ENCODE measurements around the gene SLC5A6.

SLC5A6 gene

GRCh38 chr2:27211943-27212625 is at the start of gene SLC5A6, which contains the start of gene ATRAID:
TSS of gene SLC5A6 (minus strand) at chr2:27212268. CDS start at chr2:27207650, 4,618 bp downstream.
TSS of gene ATRAID (plus strand) at chr2:27212041. CDS start at chr2:27212369, 328 bp downstream.
- peak; percentile 84 for DNase-seq

GRCh38 chr2:27261241-27261925 is 49.3 kb upstream of the SLC5A6 start:
- no peak for DNase-seq

- DNase-seq, result no peak
These were observed 46.0 kb upstream of the SLC5A6 start for GRCh38 chr2:27258051-27258450.

- no peak for DNase-seq
These were observed 44.9 kb upstream of the SLC5A6 start for GRCh38 chr2:27256855-27257454.

GRCh38 chr2:27255660-27256059 is 43.6 kb upstream of the SLC5A6 start:
- no peak for DNase-seq

GRCh38 chr2:27255187-27255586 is 43.1 kb upstream of the SLC5A6 start:
- no peak for DNase-seq

- DNase-seq, result no peak
These were observed 39.7 kb upstream of the SLC5A6 start for GRCh38 chr2:27251766-27252165.

GRCh38 chr2:27250652-27251379 is 38.7 kb upstream of the SLC5A6 start:
- DNase-seq, result no peak

- DNase-seq, result peak; percentile 27
These were observed 38.0 kb upstream of the SLC5A6 start for GRCh38 chr2:27249891-27250651.

- DNase-seq, result no peak
These were observed 37.3 kb upstream of the SLC5A6 start for GRCh38 chr2:27249159-27249890.

- DNase-seq, result no peak
These were observed 35.8 kb upstream of the SLC5A6 start for GRCh38 chr2:27247893-27248292.

- DNase-seq, result no peak
These were observed 33.6 kb upstream of the SLC5A6 start for GRCh38 chr2:27245626-27246025.

GRCh38 chr2:27245116-27245515 is 33.0 kb upstream of the SLC5A6 start:
- DNase-seq, result no peak

- DNase-seq, result no peak
These were observed 31.5 kb upstream of the SLC5A6 start for GRCh38 chr2:27243391-27244130.

- no peak for DNase-seq
These were observed 30.5 kb upstream of the SLC5A6 start for GRCh38 chr2:27242614-27242951.

GRCh38 chr2:27241761-27242613 is 29.9 kb upstream of the SLC5A6 start:
- DNase-seq, result no peak

GRCh38 chr2:27240406-27240805 is 28.3 kb upstream of the SLC5A6 start:
- no peak for DNase-seq

- no peak for DNase-seq
These were observed 26.9 kb upstream of the SLC5A6 start for GRCh38 chr2:27238976-27239375.

- DNase-seq, result no peak
These were observed 25.4 kb upstream of the SLC5A6 start for GRCh38 chr2:27237341-27237945.

- no peak for DNase-seq
These were observed 24.6 kb upstream of the SLC5A6 start for GRCh38 chr2:27236626-27237025.

All from activated CD4-positive, alpha-beta T cell treated with anti-CD3 and anti-CD28 coated beads for 1 hour (primary cell).